ENCODE measurements around the gene ASB13. TPM values are rescaled to one million over a fixed set of nuclear protein-coding genes. Genes with fewer than 3 reads are reported as not detected.

ASB13 gene
- polyA plus RNA-seq, 1 donor = 12.2 TPM

DNA sequence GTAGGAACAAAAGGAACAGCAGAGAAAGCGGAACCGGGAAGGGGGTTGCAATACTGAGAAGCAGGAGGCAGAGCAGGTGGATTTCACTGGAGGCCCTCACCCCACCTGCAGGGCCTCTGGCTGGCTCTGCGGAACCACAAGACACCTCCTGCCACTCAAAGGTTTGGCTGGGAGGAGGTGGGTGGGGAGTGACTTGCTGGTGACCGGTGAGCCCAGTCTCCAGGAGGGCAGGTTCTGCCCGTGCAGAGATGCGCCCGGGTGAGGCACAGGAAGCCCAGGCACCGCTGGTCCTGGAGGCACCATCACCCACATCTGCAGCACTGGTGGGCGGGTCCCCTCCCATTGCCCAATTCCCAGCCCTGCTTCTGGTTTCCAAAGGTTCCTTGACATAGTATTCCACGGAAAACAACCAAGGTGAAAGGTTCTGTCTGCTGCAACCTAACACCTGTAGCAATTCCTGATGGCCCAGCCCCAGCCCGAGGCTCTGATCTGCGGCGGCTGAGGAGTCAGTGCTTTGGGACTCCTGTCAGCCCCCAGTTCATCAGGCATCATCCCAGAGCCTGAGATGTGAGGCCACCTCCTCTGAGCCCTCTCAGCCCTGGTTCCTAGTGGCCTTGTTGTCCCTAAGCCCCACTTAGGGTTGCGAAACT, 77.3 kb downstream of the ASB13 start:
- no peak for DNase-seq (ENCODE audit: low read depth)

Other genes with a start within 250 kb of the ASB13 start
- gene CALML5, start 167.0 kb downstream of the ASB13 start, polyA plus RNA-seq (ENCODE audit: insufficient read length) = not detected
- 0.09 TPM for gene CALML3, start 141.6 kb downstream of the ASB13 start, polyA plus RNA-seq (ENCODE audit: insufficient read length)
- 30.0 TPM for gene TASOR2, start 18.2 kb upstream of the ASB13 start, polyA plus RNA-seq (ENCODE audit: insufficient read length)
- 224 TPM for gene GDI2, start 146.8 kb upstream of the ASB13 start, polyA plus RNA-seq (ENCODE audit: insufficient read length)
- gene ANKRD16, start 223.3 kb upstream of the ASB13 start, polyA plus RNA-seq (ENCODE audit: insufficient read length) = 7.3 TPM
- 48.0 TPM for gene FBH1, start 223.6 kb upstream of the ASB13 start, polyA plus RNA-seq (ENCODE audit: insufficient read length)

Data from forelimb muscle (tissue), 1 donor.